NCI-H187 treated with DMSO at 0.1 percent for 48 hours (cell line): Measurements from ENCODE around the gene PLEKHH1.

Experiments
- DNase-seq: peaks from one replicate; lab custom pipeline; 2025; lab: John Stamatoyannopoulos, UW

Gene PLEKHH1

GRCh38 chr14:67567654-67568053 is 34.6 kb downstream of the PLEKHH1 start:
- no peak for DNase-seq

DNA sequence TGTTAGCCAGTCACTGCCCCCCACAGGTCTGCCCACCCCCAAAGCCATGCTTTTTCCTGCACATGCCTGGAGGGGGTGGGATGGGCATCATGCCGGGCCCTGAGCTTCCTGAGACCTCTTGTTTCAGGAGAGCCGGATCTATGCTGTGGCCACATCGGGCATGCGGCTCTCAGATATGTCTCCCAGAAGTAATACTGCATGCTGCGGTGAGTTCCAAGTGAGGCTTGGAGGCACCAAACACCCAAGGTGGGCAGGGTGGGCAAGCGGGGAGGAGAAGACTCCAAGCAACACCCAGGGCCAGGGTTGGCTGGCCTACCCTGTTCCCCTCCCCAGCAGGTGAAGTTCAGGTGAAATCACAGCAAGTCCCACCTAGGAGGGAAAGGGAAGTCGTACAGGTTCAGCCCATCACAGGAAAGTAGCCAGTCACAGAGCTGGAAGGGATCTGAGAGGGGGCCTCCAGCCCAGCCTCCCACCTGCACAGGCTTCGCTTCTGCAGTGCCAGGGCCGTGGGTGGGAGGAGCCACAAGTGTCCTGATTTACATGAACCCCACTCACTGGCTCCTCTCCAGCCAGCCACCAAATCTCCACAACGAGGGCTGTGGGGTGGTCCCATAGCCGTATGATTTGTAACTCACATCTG is 36.0 kb downstream of the PLEKHH1 start:
- DNase-seq, result no peak

GRCh38 chr14:67569651-67570290 is 36.7 kb downstream of the PLEKHH1 start:
- DNase-seq, result no peak

- DNase-seq, result no peak
These were observed 37.4 kb downstream of the PLEKHH1 start for GRCh38 chr14:67570453-67570852.

GRCh38 chr14:67571275-67571990 is 38.3 kb downstream of the PLEKHH1 start:
- no peak for DNase-seq

DNA sequence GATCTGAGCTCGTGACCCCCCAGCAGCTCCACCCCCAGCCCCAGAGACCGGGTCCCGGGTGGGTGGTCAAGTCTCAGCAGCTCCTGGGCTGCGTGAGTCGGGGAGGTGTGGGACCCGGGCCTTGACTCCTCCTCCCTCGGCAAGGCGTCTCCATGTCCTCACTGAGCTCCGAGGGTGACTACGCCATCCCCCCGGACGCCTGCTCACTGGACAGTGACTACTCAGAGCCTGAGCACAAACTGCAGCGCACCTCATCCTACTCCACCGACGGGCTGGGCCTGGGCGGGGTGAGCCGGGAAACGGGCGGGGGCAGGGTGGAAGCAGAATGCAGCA is 38.9 kb downstream of the PLEKHH1 start:
- DNase-seq, result no peak

DNA sequence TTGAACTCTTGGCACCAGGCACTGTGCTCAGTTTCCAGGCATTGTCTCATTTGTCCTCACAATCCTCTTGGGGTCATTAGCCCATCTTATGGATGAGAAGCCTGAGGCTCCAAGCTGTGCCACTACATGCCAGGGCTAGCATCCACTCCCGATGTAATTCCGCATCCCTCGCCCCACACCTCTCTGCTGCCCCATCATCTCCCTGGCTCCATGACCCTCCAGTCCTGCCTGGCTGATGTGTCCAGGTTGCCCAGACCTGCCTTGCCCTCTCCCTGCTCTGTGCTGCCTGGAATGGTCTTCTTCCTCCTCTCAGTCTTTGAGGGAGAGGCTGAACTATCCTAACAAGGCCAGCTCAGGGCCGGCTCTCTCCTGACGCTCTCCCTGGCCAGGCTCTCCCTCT is 39.5 kb downstream of the PLEKHH1 start:
- DNase-seq, result no peak

- no peak for DNase-seq
These were observed 40.3 kb downstream of the PLEKHH1 start for GRCh38 chr14:67573228-67574010.

GRCh38 chr14:67574156-67574555 is 41.1 kb downstream of the PLEKHH1 start:
- no peak for DNase-seq

- DNase-seq, result no peak
These were observed 41.7 kb downstream of the PLEKHH1 start for GRCh38 chr14:67574806-67575205.

DNA sequence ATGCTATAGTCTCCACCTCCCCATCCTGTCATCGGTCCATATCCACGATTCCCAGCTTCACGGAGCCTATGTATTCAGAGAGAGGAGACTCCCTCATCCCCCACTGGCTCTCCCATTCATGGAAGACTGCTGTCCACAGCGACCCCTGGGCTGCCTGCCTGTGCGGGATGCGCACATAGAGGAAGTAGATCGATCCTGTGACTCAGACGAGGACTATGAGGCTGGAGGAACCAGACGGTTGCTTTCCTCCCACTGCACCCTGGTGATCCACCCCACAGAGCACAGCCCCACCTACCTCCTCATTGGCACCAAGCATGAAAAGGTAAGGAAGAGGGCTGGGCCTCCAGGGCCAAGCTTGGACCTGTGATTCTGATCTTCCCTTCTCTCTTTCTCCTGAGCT is 42.6 kb downstream of the PLEKHH1 start:
- no peak for DNase-seq

GRCh38 chr14:67576216-67576955 is 43.3 kb downstream of the PLEKHH1 start:
- no peak for DNase-seq

- no peak for DNase-seq
These were observed 44.2 kb downstream of the PLEKHH1 start for GRCh38 chr14:67577181-67577808.

DNA sequence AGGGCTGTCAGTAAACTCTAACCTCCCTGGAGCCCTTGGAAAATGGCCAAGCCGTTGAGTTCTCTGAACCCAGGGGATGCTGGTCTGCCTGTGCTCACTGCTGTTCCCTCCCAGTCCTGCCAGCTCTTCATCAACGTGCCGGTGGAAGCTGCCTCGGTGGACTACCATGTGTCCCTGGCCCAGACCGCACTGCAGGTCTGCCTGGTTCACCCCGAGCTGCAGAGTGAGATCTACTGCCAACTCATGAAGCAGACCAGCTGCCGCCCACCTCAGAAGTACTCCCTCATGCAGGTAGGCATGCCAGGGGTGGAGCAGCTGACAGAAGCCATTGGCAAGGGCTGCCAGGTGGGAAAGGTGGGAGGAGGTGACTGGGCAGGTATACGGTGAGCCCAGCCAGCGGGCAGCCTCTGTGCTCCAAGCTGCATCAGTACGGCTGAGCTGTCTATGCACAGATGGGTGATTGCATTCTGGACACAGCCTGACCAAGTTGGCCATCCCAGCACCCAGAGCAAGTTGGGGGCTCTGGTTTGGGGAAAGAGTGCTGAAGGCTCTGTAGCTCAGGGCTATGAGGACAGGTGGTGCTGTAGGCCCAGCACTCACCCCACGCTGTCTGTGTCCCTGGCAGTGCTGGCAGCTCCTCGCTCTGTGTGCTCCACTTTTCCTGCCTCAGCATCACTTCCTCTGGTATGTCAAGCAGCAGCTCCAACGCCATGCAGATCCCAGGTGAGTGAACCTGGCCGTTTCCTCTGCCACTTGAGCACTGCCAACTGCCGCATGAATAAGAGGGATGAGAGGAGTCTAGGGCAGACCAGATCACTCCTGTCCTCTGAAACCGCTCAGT is 45.0 kb downstream of the PLEKHH1 start:
- no peak for DNase-seq

GRCh38 chr14:67579040-67579439 is 46.0 kb downstream of the PLEKHH1 start:
- no peak for DNase-seq

GRCh38 chr14:67579636-67580035 is 46.5 kb downstream of the PLEKHH1 start:
- DNase-seq, result no peak

- no peak for DNase-seq
These were observed 47.5 kb downstream of the PLEKHH1 start for GRCh38 chr14:67580336-67581171.

- no peak for DNase-seq
These were observed 48.6 kb downstream of the PLEKHH1 start for GRCh38 chr14:67581643-67582042.

DNA sequence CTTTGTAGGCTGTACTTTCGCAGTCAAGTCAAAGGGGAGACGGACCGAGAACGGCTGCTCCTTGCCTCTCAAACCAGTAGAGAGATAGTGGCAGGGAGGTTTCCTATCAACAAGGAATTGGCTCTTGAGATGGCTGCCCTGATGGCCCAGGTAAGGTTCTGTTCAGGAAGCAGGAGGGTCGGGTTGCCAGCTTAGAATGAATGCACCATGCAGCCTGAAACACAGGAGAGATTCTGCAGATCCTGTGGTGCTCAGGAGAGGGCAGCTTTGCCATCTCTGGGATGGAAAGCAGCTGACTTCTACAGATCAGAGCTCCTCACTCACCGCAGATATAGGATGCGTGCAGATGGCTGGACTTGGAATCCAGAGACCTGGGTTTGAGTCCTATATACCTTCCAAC is 49.0 kb downstream of the PLEKHH1 start:
- DNase-seq, result no peak
